ENCODE results near the gene EVL. TPM values are rescaled to one million over a fixed set of nuclear protein-coding genes. Genes with fewer than 3 reads are reported as not detected.
A peak's percentile ranks its signal among the peaks of the same experiment; 100 is the strongest.

The EVL gene
- total RNA-seq, 2 experiments from 2014 or later = 660 to 678 TPM

DNA sequence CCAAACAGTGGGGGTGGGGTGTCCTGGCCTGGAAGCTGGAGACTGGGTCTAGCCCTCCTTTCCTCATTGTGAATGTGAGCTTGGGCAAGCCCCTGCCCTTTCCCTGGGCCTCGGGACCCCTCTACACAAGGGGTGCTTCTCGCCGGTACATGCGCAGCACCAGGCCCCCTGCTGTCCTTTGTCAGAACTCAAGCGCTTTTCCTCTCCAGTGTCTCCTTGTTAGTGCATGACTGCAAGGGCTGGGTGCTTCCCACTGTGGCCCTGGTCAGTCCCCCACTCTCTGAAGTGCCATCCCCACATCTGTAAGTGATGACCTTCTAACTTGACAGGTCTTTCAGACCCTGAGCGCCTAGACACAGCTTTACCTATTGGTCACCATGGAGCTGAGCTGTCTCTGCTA, 50.0 kb downstream of the EVL start:
- DNase-seq (no peak), ATAC-seq (ENCODE audit: poor library complexity) (no peak)
- Histone ChIP-seq H3K4me1 (ENCODE audit: insufficient read depth, low read length) (peaks cover 45% of the 10 kb centered on the region), H3K36me3 (ENCODE audit: insufficient read depth, low read length) (peaks cover 97% of the 10 kb centered on the region), H3K4me3 (ENCODE audit: low read length) (no peak overlapping the region), H3K9me3 (ENCODE audit: control insufficient read depth in 1 of 2, insufficient read depth in 1 of 2, low read length in 2 of 2) (no peaks in the 10 kb centered on the region), H3K27ac (ENCODE audit: low read depth in 1 of 2, low read length in 2 of 2) (no peak overlapping the region), H3K27me3 (ENCODE audit: control insufficient read depth in 1 of 2, insufficient read depth in 2 of 2, low read length in 2 of 2) (no peaks in the 10 kb centered on the region)
- Mint-ChIP-seq H3K27me3 (no peaks in the 10 kb centered on the region), H3K36me3 (ENCODE audit: low read depth) (peaks cover 96% of the 10 kb centered on the region), H3K27ac (peak overlapping the region; percentile 72), H3K4me3 (no peak overlapping the region), H3K4me1 (ENCODE audit: low read depth) (peaks cover 45% of the 10 kb centered on the region), H3K9me3 (no peaks in the 10 kb centered on the region)
- ChIA-PET POLR2A (interaction anchor here (1.1 to 2.2 kb wide), 4 partner anchors 9 to 46 kb away, joined by 3 to 9 read pairs (median 4); no protein-coding TSS in a partner anchor), CTCF (interaction anchor here (1.3 kb wide), 1 partner anchor 59 kb away, joined by 4 read pairs; no protein-coding TSS in a partner anchor)
- intact Hi-C loops (cut with DNase I, micrococcal nuclease) = no loop called here
- TF ChIP-seq, protein P1, sequence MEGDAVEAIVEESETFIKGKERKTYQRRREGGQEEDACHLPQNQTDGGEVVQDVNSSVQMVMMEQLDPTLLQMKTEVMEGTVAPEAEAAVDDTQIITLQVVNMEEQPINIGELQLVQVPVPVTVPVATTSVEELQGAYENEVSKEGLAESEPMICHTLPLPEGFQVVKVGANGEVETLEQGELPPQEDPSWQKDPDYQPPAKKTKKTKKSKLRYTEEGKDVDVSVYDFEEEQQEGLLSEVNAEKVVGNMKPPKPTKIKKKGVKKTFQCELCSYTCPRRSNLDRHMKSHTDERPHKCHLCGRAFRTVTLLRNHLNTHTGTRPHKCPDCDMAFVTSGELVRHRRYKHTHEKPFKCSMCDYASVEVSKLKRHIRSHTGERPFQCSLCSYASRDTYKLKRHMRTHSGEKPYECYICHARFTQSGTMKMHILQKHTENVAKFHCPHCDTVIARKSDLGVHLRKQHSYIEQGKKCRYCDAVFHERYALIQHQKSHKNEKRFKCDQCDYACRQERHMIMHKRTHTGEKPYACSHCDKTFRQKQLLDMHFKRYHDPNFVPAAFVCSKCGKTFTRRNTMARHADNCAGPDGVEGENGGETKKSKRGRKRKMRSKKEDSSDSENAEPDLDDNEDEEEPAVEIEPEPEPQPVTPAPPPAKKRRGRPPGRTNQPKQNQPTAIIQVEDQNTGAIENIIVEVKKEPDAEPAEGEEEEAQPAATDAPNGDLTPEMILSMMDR (IDR thresholded peaks at IDR 0.05) = no peak

DNA sequence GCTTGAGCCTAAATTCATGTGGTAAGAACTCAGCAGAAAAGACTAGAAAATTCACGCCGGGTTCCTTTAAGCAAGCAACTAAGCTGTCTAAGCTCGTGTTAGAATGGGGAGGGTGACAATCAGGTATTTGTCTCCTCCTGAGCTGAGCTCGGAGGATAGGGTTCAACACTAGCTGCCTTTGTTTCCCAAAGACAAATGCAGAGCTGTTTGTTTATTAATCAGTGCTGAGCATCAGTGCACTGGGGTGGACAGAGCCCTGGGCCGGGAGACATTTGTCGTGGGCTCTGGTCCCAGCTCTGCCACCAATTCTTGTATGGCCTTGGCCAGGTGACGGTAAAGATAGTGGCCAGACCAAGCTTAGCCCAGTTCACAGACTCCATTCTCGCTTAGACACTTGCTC, 50.5 kb downstream of the EVL start:
- DNase-seq (no peak), ATAC-seq (ENCODE audit: poor library complexity) (no peak)
- Mint-ChIP-seq H3K27me3 (no peaks in the 10 kb centered on the region), H3K9me3 (no peaks in the 10 kb centered on the region), H3K4me3 (no peak overlapping the region), H3K36me3 (ENCODE audit: low read depth) (peaks cover 96% of the 10 kb centered on the region), H3K27ac (peak overlapping the region; percentile 72), H3K4me1 (ENCODE audit: low read depth) (peaks cover 49% of the 10 kb centered on the region)
- TF ChIP-seq, protein P1 (IDR thresholded peaks at IDR 0.05) = no peak
- peaks cover 97% of the 10 kb centered on the region for H3K36me3 ChIP-seq (ENCODE audit: insufficient read depth, low read length)
- no peak overlapping the region for H3K4me3 ChIP-seq (ENCODE audit: low read length)
- no peaks in the 10 kb centered on the region for H3K27me3 ChIP-seq (ENCODE audit: control insufficient read depth in 1 of 2, insufficient read depth in 2 of 2, low read length in 2 of 2)
- ChIA-PET POLR2A (interaction anchor here (1.1 to 2.2 kb wide), 4 partner anchors 10 to 47 kb away, joined by 3 to 9 read pairs (median 4); no protein-coding TSS in a partner anchor), CTCF (interaction anchor here (1.3 to 3.0 kb wide), 2 partner anchors 8 to 25 kb away, joined by 3 to 10 read pairs; no protein-coding TSS in a partner anchor)
- peak overlapping the region in 1 of 2 donors; percentile 33 for H3K27ac ChIP-seq (ENCODE audit: low read depth in 1 of 2, low read length in 2 of 2)
- intact Hi-C loops (cut with DNase I, micrococcal nuclease) = no loop called here
- no peaks in the 10 kb centered on the region for H3K9me3 ChIP-seq (ENCODE audit: control insufficient read depth in 1 of 2, insufficient read depth in 1 of 2, low read length in 2 of 2)
- H3K4me1 ChIP-seq (ENCODE audit: insufficient read depth, low read length) = peaks cover 45% of the 10 kb centered on the region

DNA sequence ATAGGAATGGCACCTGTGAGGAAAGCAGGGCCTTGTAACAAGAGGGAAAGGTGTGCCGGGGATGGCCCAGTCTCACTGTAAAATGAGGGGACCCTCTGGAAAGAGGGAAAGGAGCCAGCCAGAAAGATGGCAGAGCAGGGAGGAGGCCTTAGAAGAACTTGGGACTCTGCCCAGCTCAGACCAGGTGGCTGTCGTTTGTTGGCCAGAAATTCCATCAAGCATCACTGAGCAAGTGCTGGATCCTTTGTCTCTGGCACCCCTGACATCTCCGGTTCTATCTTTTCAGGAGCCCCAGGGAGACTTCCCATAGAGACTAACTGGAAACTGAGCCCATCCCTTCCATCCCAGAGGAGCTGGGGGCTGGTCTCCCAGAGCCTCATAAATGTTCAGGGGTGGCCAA, 50.9 kb downstream of the EVL start:
- ChIA-PET CTCF (interaction anchor here (1.3 to 3.0 kb wide), 2 partner anchors 8 to 24 kb away, joined by 3 to 10 read pairs; no protein-coding TSS in a partner anchor), POLR2A (interaction anchor here (1.1 to 2.2 kb wide), 3 partner anchors 10 to 47 kb away, joined by 3 to 9 read pairs (median 3); no protein-coding TSS in a partner anchor)
- H3K4me1 Mint-ChIP-seq (ENCODE audit: low read depth) = peaks cover 49% of the 10 kb centered on the region
- H3K27me3 Mint-ChIP-seq = no peaks in the 10 kb centered on the region
- no peak overlapping the region for H3K4me3 Mint-ChIP-seq
- Histone ChIP-seq H3K4me1 (ENCODE audit: insufficient read depth, low read length) (peaks cover 48% of the 10 kb centered on the region), H3K27ac (ENCODE audit: low read depth in 1 of 2, low read length in 2 of 2) (peak overlapping the region in 1 of 2 donors; percentile 33), H3K36me3 (ENCODE audit: insufficient read depth, low read length) (peaks cover 98% of the 10 kb centered on the region), H3K4me3 (ENCODE audit: low read length) (no peak overlapping the region), H3K27me3 (ENCODE audit: control insufficient read depth in 1 of 2, insufficient read depth in 2 of 2, low read length in 2 of 2) (no peaks in the 10 kb centered on the region), H3K9me3 (ENCODE audit: control insufficient read depth in 1 of 2, insufficient read depth in 1 of 2, low read length in 2 of 2) (no peaks in the 10 kb centered on the region)
- intact Hi-C loops (cut with DNase I, micrococcal nuclease) = no loop called here
- H3K27ac Mint-ChIP-seq = peak overlapping the region; percentile 72
- ATAC-seq (ENCODE audit: poor library complexity) = no peak
- no peak for DNase-seq
- TF ChIP-seq, protein P1 (IDR thresholded peaks at IDR 0.05) = no peak
- peaks cover 94% of the 10 kb centered on the region for H3K36me3 Mint-ChIP-seq (ENCODE audit: low read depth)
- H3K9me3 Mint-ChIP-seq = no peaks in the 10 kb centered on the region
